ENCODE data around the gene EPHA7. TPM values are rescaled to one million over a fixed set of nuclear protein-coding genes. Genes with fewer than 3 reads are reported as not detected.

EPHA7 gene
- total and polyA plus RNA-seq, 2 donors from 2014 or later, result 2.6 to 27.0 TPM

- no peak for DNase-seq
- H3K36me3 ChIP-seq (ENCODE audit: control insufficient read depth in 2 of 3, insufficient read depth in 3 of 3, low read length in 3 of 3), result no peaks in the 10 kb centered on the region
- TF ChIP-seq, protein P1, sequence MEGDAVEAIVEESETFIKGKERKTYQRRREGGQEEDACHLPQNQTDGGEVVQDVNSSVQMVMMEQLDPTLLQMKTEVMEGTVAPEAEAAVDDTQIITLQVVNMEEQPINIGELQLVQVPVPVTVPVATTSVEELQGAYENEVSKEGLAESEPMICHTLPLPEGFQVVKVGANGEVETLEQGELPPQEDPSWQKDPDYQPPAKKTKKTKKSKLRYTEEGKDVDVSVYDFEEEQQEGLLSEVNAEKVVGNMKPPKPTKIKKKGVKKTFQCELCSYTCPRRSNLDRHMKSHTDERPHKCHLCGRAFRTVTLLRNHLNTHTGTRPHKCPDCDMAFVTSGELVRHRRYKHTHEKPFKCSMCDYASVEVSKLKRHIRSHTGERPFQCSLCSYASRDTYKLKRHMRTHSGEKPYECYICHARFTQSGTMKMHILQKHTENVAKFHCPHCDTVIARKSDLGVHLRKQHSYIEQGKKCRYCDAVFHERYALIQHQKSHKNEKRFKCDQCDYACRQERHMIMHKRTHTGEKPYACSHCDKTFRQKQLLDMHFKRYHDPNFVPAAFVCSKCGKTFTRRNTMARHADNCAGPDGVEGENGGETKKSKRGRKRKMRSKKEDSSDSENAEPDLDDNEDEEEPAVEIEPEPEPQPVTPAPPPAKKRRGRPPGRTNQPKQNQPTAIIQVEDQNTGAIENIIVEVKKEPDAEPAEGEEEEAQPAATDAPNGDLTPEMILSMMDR (IDR thresholded peaks at IDR 0.05; ENCODE audit: borderline replicate concordance, extremely low read depth, insufficient read depth), result no peak
- no peak overlapping the region for H3K27ac ChIP-seq (ENCODE audit: low read depth in 2 of 2, low read length in 2 of 2)
- intact Hi-C loops (cut with DNase I), result no loop called here
- peaks cover 0 to 2% (median 0%) of the 10 kb centered on the region in 3 donors for H3K9me3 ChIP-seq (ENCODE audit: control insufficient read depth in 2 of 3, insufficient read depth in 1 of 3, low read length in 3 of 3)
- H3K9ac ChIP-seq (ENCODE audit: low read length in 3 of 3), result no peak overlapping the region
- no peaks in the 10 kb centered on the region for H3K4me1 ChIP-seq (ENCODE audit: control insufficient read depth in 2 of 3, insufficient read depth in 2 of 3, low read depth in 1 of 3, low read length in 3 of 3)
- H3K4me3 ChIP-seq (ENCODE audit: low read length in 3 of 3), result no peak overlapping the region
- no peaks in the 10 kb centered on the region for H3K27me3 ChIP-seq (ENCODE audit: control insufficient read depth, insufficient read depth, low read length)
- FAIRE-seq, result no peak
Observed at GRCh38 chr6:93219447-93219846, 199.9 kb downstream of the EPHA7 start.

GRCh38 chr6:93218096-93218495, 201.3 kb downstream of the EPHA7 start:
- intact Hi-C loops (cut with DNase I), result no loop called here
- H3K9me3 ChIP-seq (ENCODE audit: control insufficient read depth in 2 of 3, insufficient read depth in 1 of 3, low read length in 3 of 3), result peaks cover 0 to 2% (median 0%) of the 10 kb centered on the region in 3 donors
- DNase-seq (no peak), FAIRE-seq (no peak)
- no peak overlapping the region for H3K9ac ChIP-seq (ENCODE audit: low read length in 3 of 3)
- H3K4me3 ChIP-seq (ENCODE audit: low read length in 3 of 3), result no peak overlapping the region
- H3K36me3 ChIP-seq (ENCODE audit: control insufficient read depth in 2 of 3, insufficient read depth in 3 of 3, low read length in 3 of 3), result no peaks in the 10 kb centered on the region
- TF ChIP-seq, protein P1 (IDR thresholded peaks at IDR 0.05; ENCODE audit: borderline replicate concordance, extremely low read depth, insufficient read depth), result no peak
- H3K27ac ChIP-seq (ENCODE audit: low read depth in 2 of 2, low read length in 2 of 2), result no peak overlapping the region
- no peaks in the 10 kb centered on the region for H3K27me3 ChIP-seq (ENCODE audit: control insufficient read depth, insufficient read depth, low read length)
- H3K4me1 ChIP-seq (ENCODE audit: control insufficient read depth in 2 of 3, insufficient read depth in 2 of 3, low read depth in 1 of 3, low read length in 3 of 3), result no peaks in the 10 kb centered on the region

GRCh38 chr6:93213028-93213427, 206.3 kb downstream of the EPHA7 start:
- FAIRE-seq (no peak), DNase-seq (no peak)
- no peaks in the 10 kb centered on the region for H3K36me3 ChIP-seq (ENCODE audit: control insufficient read depth in 2 of 3, insufficient read depth in 3 of 3, low read length in 3 of 3)
- H3K4me3 ChIP-seq (ENCODE audit: low read length in 3 of 3), result no peak overlapping the region
- no peak overlapping the region for H3K27ac ChIP-seq (ENCODE audit: low read depth in 2 of 2, low read length in 2 of 2)
- H3K9me3 ChIP-seq (ENCODE audit: control insufficient read depth in 2 of 3, insufficient read depth in 1 of 3, low read length in 3 of 3), result peaks cover 0 to 2% (median 0%) of the 10 kb centered on the region in 3 donors
- TF ChIP-seq, protein P1 (IDR thresholded peaks at IDR 0.05; ENCODE audit: borderline replicate concordance, extremely low read depth, insufficient read depth), result no peak
- H3K27me3 ChIP-seq (ENCODE audit: control insufficient read depth, insufficient read depth, low read length), result no peaks in the 10 kb centered on the region
- no peaks in the 10 kb centered on the region for H3K4me1 ChIP-seq (ENCODE audit: control insufficient read depth in 2 of 3, insufficient read depth in 2 of 3, low read depth in 1 of 3, low read length in 3 of 3)
- no peak overlapping the region for H3K9ac ChIP-seq (ENCODE audit: low read length in 3 of 3)
- intact Hi-C loops (cut with DNase I), result no loop called here

GRCh38 chr6:93210908-93211307, 208.5 kb downstream of the EPHA7 start:
- Histone ChIP-seq H3K27ac (ENCODE audit: low read depth in 2 of 2, low read length in 2 of 2) (no peak overlapping the region), H3K9me3 (ENCODE audit: control insufficient read depth in 2 of 3, insufficient read depth in 1 of 3, low read length in 3 of 3) (peaks cover 0 to 2% (median 0%) of the 10 kb centered on the region in 3 donors), H3K27me3 (ENCODE audit: control insufficient read depth, insufficient read depth, low read length) (no peaks in the 10 kb centered on the region), H3K4me1 (ENCODE audit: control insufficient read depth in 2 of 3, insufficient read depth in 2 of 3, low read depth in 1 of 3, low read length in 3 of 3) (no peaks in the 10 kb centered on the region), H3K36me3 (ENCODE audit: control insufficient read depth in 2 of 3, insufficient read depth in 3 of 3, low read length in 3 of 3) (no peaks in the 10 kb centered on the region), H3K9ac (ENCODE audit: low read length in 3 of 3) (no peak overlapping the region), H3K4me3 (ENCODE audit: low read length in 3 of 3) (no peak overlapping the region)
- intact Hi-C loops (cut with DNase I), result no loop called here
- TF ChIP-seq, protein P1 (IDR thresholded peaks at IDR 0.05; ENCODE audit: borderline replicate concordance, extremely low read depth, insufficient read depth), result no peak
- FAIRE-seq (no peak), DNase-seq (no peak)
